Retinal pigment epithelial cell (primary cell): Measurements from ENCODE around the gene DNAJC18.

Experiments
- DNase-seq: peaks from one replicate; pipeline ENCODE4 v3.0.0-alpha.2; 2010; ENCODE audit warnings: low read depth
- H3K4me3 ChIP-seq: 2 replicates; pipeline ENCODE4 v1.5.1; 2011; ENCODE audit warnings: mild to moderate bottlenecking, low read length, control low read depth, moderate library complexity
- CTCF ChIP-seq: conservative IDR thresholded peaks from 2 replicates; pipeline ENCODE4 v1.5.1; 2011; ENCODE audit warnings: low read depth, low read length, control low read depth, inconsistent platforms

The DNAJC18 gene

GRCh38 chr5:139458580-139459407 lies 19.5 kb upstream of the DNAJC18 start:
- H3K4me3 ChIP-seq = no peak overlapping the region
- TF ChIP-seq CTCF = no peak
- no peak for DNase-seq

- DNase-seq = no peak
- no peak overlapping the region for H3K4me3 ChIP-seq
- no peak for TF ChIP-seq CTCF
These were observed 18.5 kb upstream of the DNAJC18 start for GRCh38 chr5:139457653-139458306.

- no peak overlapping the region for H3K4me3 ChIP-seq
- TF ChIP-seq CTCF = no peak
- DNase-seq = no peak
These were observed 17.9 kb upstream of the DNAJC18 start for GRCh38 chr5:139457241-139457640.

GRCh38 chr5:139456776-139457175 lies 17.5 kb upstream of the DNAJC18 start:
- no peak for TF ChIP-seq CTCF
- no peak for DNase-seq
- no peak overlapping the region for H3K4me3 ChIP-seq

- no peak overlapping the region for H3K4me3 ChIP-seq
- no peak for TF ChIP-seq CTCF
- DNase-seq = no peak
These were observed 15.4 kb upstream of the DNAJC18 start for GRCh38 chr5:139454568-139455290.

- no peak for DNase-seq
- no peak overlapping the region for H3K4me3 ChIP-seq
- TF ChIP-seq CTCF = no peak
These were observed 14.6 kb upstream of the DNAJC18 start for GRCh38 chr5:139453683-139454567.
